ENCODE data around the gene THTPA. TPM values are rescaled to one million over a fixed set of nuclear protein-coding genes. Genes with fewer than 3 reads are reported as not detected.

The THTPA gene
- total RNA-seq, 2 donors from 2014 or later: 13.0 to 17.0 TPM

- Histone ChIP-seq H3K9me3 (ENCODE audit: control insufficient read depth, low read length) (peaks cover 13% of the 10 kb centered on the region), H3K9ac (ENCODE audit: extremely low read depth, low read length, poor library complexity, severe bottlenecking) (no peak overlapping the region), H3K27me3 (ENCODE audit: control insufficient read depth, insufficient read depth, low read length, poor library complexity, severe bottlenecking) (no peaks in the 10 kb centered on the region), H3K36me3 (ENCODE audit: control insufficient read depth, insufficient read depth, low read length) (no peaks in the 10 kb centered on the region), H3K27ac (ENCODE audit: low read depth, low read length) (no peak overlapping the region), H3K4me3 (ENCODE audit: low read length) (no peak overlapping the region), H3K4me1 (ENCODE audit: control insufficient read depth, insufficient read depth, low read length) (peaks cover 4% of the 10 kb centered on the region)
- Mint-ChIP-seq H3K27me3 (ENCODE audit: insufficient read depth) (peaks cover 11% of the 10 kb centered on the region), H3K9me3 (peaks cover 12% of the 10 kb centered on the region), H3K4me3 (no peak overlapping the region), H3K4me1 (peaks cover 5% of the 10 kb centered on the region), H3K27ac (no peak overlapping the region), H3K36me3 (ENCODE audit: low read depth) (no peaks in the 10 kb centered on the region)
- TF ChIP-seq CTCF (conservative IDR thresholded peaks at IDR 0.05): no peak
- WGBS, 2 experiments (ENCODE audit: insufficient coverage in 1 of 2, insufficient read length in 1 of 2): 71 to 72% methylated on average over 3 of the region's 3 CpGs
- DNase-seq: peak; percentile 56
These were observed 48.7 kb downstream of the THTPA start for GRCh38 chr14:23604675-23605170.

GRCh38 chr14:23605931-23606585, 50.0 kb downstream of the THTPA start:
- Histone ChIP-seq H3K27me3 (ENCODE audit: control insufficient read depth, insufficient read depth, low read length, poor library complexity, severe bottlenecking) (no peaks in the 10 kb centered on the region), H3K36me3 (ENCODE audit: control insufficient read depth, insufficient read depth, low read length) (no peaks in the 10 kb centered on the region), H3K4me3 (ENCODE audit: low read length) (no peak overlapping the region), H3K4me1 (ENCODE audit: control insufficient read depth, insufficient read depth, low read length) (peaks cover 4% of the 10 kb centered on the region), H3K9me3 (ENCODE audit: control insufficient read depth, low read length) (peaks cover 10% of the 10 kb centered on the region), H3K9ac (ENCODE audit: extremely low read depth, low read length, poor library complexity, severe bottlenecking) (no peak overlapping the region), H3K27ac (ENCODE audit: low read depth, low read length) (no peak overlapping the region)
- peaks cover 9% of the 10 kb centered on the region for H3K27me3 Mint-ChIP-seq (ENCODE audit: insufficient read depth)
- H3K36me3 Mint-ChIP-seq (ENCODE audit: low read depth): no peaks in the 10 kb centered on the region
- 81 to 89% methylated on average over 5 to 6 of the region's 6 CpGs for WGBS, 2 experiments (ENCODE audit: insufficient coverage in 1 of 2, insufficient read length in 1 of 2)
- H3K4me3 Mint-ChIP-seq: no peak overlapping the region
- H3K27ac Mint-ChIP-seq: no peak overlapping the region
- no peak for DNase-seq
- peaks cover 5% of the 10 kb centered on the region for H3K4me1 Mint-ChIP-seq
- TF ChIP-seq CTCF (conservative IDR thresholded peaks at IDR 0.05): no peak
- peaks cover 16% of the 10 kb centered on the region for H3K9me3 Mint-ChIP-seq

- Mint-ChIP-seq H3K4me1 (peaks cover 13% of the 10 kb centered on the region), H3K36me3 (ENCODE audit: low read depth) (no peaks in the 10 kb centered on the region), H3K27me3 (ENCODE audit: insufficient read depth) (peaks cover 9% of the 10 kb centered on the region), H3K9me3 (peaks cover 16% of the 10 kb centered on the region), H3K4me3 (no peak overlapping the region), H3K27ac (no peak overlapping the region)
- Histone ChIP-seq H3K4me1 (ENCODE audit: control insufficient read depth, insufficient read depth, low read length) (peaks cover 6% of the 10 kb centered on the region), H3K4me3 (ENCODE audit: low read length) (no peak overlapping the region), H3K9me3 (ENCODE audit: control insufficient read depth, low read length) (peaks cover 10% of the 10 kb centered on the region), H3K9ac (ENCODE audit: extremely low read depth, low read length, poor library complexity, severe bottlenecking) (no peak overlapping the region), H3K36me3 (ENCODE audit: control insufficient read depth, insufficient read depth, low read length) (no peaks in the 10 kb centered on the region), H3K27ac (ENCODE audit: low read depth, low read length) (no peak overlapping the region), H3K27me3 (ENCODE audit: control insufficient read depth, insufficient read depth, low read length, poor library complexity, severe bottlenecking) (no peaks in the 10 kb centered on the region)
- WGBS, 2 experiments (ENCODE audit: insufficient coverage in 1 of 2, insufficient read length in 1 of 2): 73% methylated on average over 1 of the region's 1 CpG; no CpG with 5 or more reads in 1 of the 2 experiments
- TF ChIP-seq CTCF (conservative IDR thresholded peaks at IDR 0.05): no peak
- DNase-seq: no peak
These were observed 52.4 kb downstream of the THTPA start for GRCh38 chr14:23608454-23608853.

Measured in endodermal cell (in vitro differentiated cells).